ENCODE results near the gene SLC7A6.

DNA sequence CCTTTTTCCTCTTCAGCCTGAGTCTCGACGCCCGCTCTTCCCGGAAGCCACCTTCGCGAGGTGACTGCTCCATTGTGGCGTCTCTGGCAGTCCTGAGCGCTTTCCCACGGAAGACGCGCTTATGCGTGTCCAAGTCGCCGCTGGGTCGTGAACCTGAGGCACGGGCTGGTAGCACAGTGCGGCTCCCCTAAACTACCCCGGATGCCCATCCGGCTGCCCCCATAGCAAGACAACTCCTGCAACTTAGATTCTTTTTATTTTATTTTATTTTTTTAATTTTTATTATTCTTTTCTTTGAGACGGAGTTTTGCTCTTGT lies 26.3 kb upstream of the SLC7A6 start:
- no peak for TF ChIP-seq CTCF (IDR thresholded peaks at IDR 0.05)
- TF ChIP-seq ZFX (IDR thresholded peaks at IDR 0.05; ENCODE audit: borderline replicate concordance) = no peak
